ENCODE results near the gene SPRR1A.
"Not testable (repeated sequence)": the region's sequence is repeated elsewhere in the genome, so short reads cannot be mapped to it uniquely, and the experiment has no call there.

DNA sequence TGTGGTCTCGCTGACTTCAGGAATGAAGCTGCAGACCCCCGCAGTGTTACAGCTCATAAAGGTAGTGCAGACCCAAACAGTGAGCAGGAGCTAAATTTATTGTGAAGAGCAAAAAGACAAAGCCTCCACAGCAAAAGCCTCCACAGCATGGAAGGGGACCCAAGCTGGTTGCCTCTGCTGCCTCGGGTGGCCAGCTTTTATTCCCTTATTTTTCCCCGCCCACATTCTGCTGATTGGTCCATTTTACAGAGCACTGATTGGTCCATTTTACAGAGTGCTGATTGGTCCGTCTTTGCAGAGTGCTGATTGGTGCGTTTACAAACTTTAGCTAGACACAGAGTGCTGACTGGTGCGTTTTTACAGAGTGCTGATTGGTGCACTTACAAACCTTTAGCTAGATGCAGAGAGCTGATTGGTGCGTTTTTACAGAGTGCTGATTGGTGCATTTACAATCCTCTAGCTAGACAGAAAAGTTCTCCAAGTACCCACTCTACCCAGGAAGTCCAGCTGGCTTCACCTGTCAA is 27.4 kb downstream of the SPRR1A start:
- not testable (repeated sequence) for TF ChIP-seq RAD51 (IDR thresholded peaks at IDR 0.05); SMC3 (IDR thresholded peaks at IDR 0.05; ENCODE audit: borderline replicate concordance, low read length)
- TF ChIP-seq, protein P1, sequence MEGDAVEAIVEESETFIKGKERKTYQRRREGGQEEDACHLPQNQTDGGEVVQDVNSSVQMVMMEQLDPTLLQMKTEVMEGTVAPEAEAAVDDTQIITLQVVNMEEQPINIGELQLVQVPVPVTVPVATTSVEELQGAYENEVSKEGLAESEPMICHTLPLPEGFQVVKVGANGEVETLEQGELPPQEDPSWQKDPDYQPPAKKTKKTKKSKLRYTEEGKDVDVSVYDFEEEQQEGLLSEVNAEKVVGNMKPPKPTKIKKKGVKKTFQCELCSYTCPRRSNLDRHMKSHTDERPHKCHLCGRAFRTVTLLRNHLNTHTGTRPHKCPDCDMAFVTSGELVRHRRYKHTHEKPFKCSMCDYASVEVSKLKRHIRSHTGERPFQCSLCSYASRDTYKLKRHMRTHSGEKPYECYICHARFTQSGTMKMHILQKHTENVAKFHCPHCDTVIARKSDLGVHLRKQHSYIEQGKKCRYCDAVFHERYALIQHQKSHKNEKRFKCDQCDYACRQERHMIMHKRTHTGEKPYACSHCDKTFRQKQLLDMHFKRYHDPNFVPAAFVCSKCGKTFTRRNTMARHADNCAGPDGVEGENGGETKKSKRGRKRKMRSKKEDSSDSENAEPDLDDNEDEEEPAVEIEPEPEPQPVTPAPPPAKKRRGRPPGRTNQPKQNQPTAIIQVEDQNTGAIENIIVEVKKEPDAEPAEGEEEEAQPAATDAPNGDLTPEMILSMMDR (IDR thresholded peaks at IDR 0.05 in 2 of 3, conservative IDR thresholded peaks at IDR 0.05 in 1 of 3; ENCODE audit: control insufficient read depth in 2 of 3, extremely low read depth in 1 of 3, insufficient read depth in 1 of 3, low read depth in 3 of 3, low read length in 3 of 3) = not testable (repeated sequence)
- TF ChIP-seq, protein P2, sequence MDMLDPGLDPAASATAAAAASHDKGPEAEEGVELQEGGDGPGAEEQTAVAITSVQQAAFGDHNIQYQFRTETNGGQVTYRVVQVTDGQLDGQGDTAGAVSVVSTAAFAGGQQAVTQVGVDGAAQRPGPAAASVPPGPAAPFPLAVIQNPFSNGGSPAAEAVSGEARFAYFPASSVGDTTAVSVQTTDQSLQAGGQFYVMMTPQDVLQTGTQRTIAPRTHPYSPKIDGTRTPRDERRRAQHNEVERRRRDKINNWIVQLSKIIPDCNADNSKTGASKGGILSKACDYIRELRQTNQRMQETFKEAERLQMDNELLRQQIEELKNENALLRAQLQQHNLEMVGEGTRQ (IDR thresholded peaks at IDR 0.05; ENCODE audit: borderline replicate concordance, low read depth, low read length) = not testable (repeated sequence)

Data from GM12878 (cell line).